GM12878 (cell line): ENCODE results near the gene SGPP2.

Experiments
- CEBPB ChIP-seq, 2 experiments: fragments of 150-350 bp in 1 of 2; IDR thresholded peaks; 2 replicates each; pipeline ENCODE4 v1.6.1; 2012 to 2014; ENCODE audit warnings: low read depth in 2 of 2, low read length in 2 of 2, borderline replicate concordance in 1 of 2, inconsistent platforms in 1 of 2
- CHD2 ChIP-seq: IDR thresholded peaks from 2 replicates; pipeline ENCODE4 v1.6.1; 2011; ENCODE audit warnings: low read depth, low read length, improper control_type of control experiment, borderline replicate concordance
- CTCF ChIP-seq, 3 experiments: IDR thresholded peaks in 2 of 3; conservative IDR thresholded peaks in 1 of 3; 2 replicates each; pipeline ENCODE4 v1.5.1; 2011; ENCODE audit warnings: low read depth in 3 of 3, low read length in 3 of 3, mild to moderate bottlenecking in 3 of 3, control low read depth in 2 of 3, moderate library complexity in 2 of 3, inconsistent platforms in 1 of 3, mixed read lengths in 1 of 3; ENCODE audit not compliant: control insufficient read depth in 2 of 3, insufficient read depth in 1 of 3; ENCODE audit errors: extremely low read depth in 1 of 3
- POLR2A ChIP-seq: IDR thresholded peaks from 2 replicates; pipeline ENCODE4 v1.6.1; 2011; ENCODE audit warnings: low read depth, mild to moderate bottlenecking, low read length
- POLR2AphosphoS5 ChIP-seq: IDR thresholded peaks from 2 replicates; pipeline ENCODE4 v1.6.1; 2011; ENCODE audit warnings: mild to moderate bottlenecking, low read length, inconsistent platforms
- RELA ChIP-seq: fragments of 450-650 bp; IDR thresholded peaks from 2 replicates; pipeline ENCODE4 v1.8.0; 2014; ENCODE audit warnings: borderline replicate concordance; ENCODE audit not compliant: partially characterized antibody
- RFX5 ChIP-seq: IDR thresholded peaks from 2 replicates; pipeline ENCODE4 v1.6.1; 2011; ENCODE audit warnings: low read depth, low read length, improper control_type of control experiment
- SIX5 ChIP-seq: IDR thresholded peaks from 2 replicates; pipeline ENCODE4 v1.6.1; 2011; ENCODE audit warnings: mild to moderate bottlenecking, low read depth, low read length, moderate library complexity; ENCODE audit not compliant: severe bottlenecking
- ZBTB33 ChIP-seq: fragments of 450-650 bp; IDR thresholded peaks from 2 replicates; pipeline ENCODE4 v1.6.1; 2017; ENCODE audit warnings: mild to moderate bottlenecking

GRCh38 chr2:222608081-222608480, 183.7 kb downstream of the SGPP2 start:
- TF ChIP-seq POLR2AphosphoS5: no peak
- TF ChIP-seq ZBTB33: no peak
- no peak for TF ChIP-seq SIX5
- TF ChIP-seq RELA: no peak
- no peak for TF ChIP-seq CEBPB (IDR thresholded peaks at IDR 0.05; ENCODE audit: borderline replicate concordance in 1 of 2, low read depth in 2 of 2, low read length in 2 of 2)
- no peak for TF ChIP-seq CTCF (IDR thresholded peaks at IDR 0.05 in 2 of 3, conservative IDR thresholded peaks at IDR 0.05 in 1 of 3; ENCODE audit: control insufficient read depth in 2 of 3, extremely low read depth in 1 of 3, insufficient read depth in 1 of 3, low read depth in 3 of 3, low read length in 3 of 3)
- TF ChIP-seq CHD2: no peak
- no peak for TF ChIP-seq POLR2A
- TF ChIP-seq RFX5: no peak
